Osteocyte (in vitro differentiated cells): ENCODE measurements around the gene RIPK4. TPM values are rescaled to one million over a fixed set of nuclear protein-coding genes. Genes with fewer than 3 reads are reported as not detected.

Source experiments
- DNase-seq: peaks from one replicate; pipeline ENCODE4 v3.0.0; 2021; ENCODE audit warnings: mixed read lengths; ENCODE audit not compliant: unreplicated experiment; ENCODE audit errors: extremely low spot score
- H3K27ac Mint-ChIP-seq: one replicate; pipeline ENCODE4 v1.8.0; 2021; ENCODE audit warnings: mild to moderate bottlenecking, mixed read lengths; ENCODE audit not compliant: unreplicated experiment
- H3K27me3 Mint-ChIP-seq: one replicate; pipeline ENCODE4 v1.8.0; 2021; ENCODE audit warnings: mixed read lengths; ENCODE audit not compliant: unreplicated experiment
- H3K36me3 Mint-ChIP-seq: one replicate; pipeline ENCODE4 v1.8.0; 2021; ENCODE audit warnings: mixed read lengths; ENCODE audit not compliant: unreplicated experiment
- H3K4me1 Mint-ChIP-seq: one replicate; pipeline ENCODE4 v1.8.0; 2021; ENCODE audit warnings: mixed read lengths; ENCODE audit not compliant: unreplicated experiment
- H3K4me3 Mint-ChIP-seq: one replicate; pipeline ENCODE4 v1.8.0; 2021; ENCODE audit warnings: mild to moderate bottlenecking, moderate library complexity, mixed read lengths; ENCODE audit not compliant: unreplicated experiment
- H3K9me3 Mint-ChIP-seq: one replicate; pipeline ENCODE4 v1.8.0; 2021; ENCODE audit warnings: mixed read lengths; ENCODE audit not compliant: unreplicated experiment
- CTCF ChIP-seq: fragments of 200-600 bp; sonication (generic); IDR thresholded peaks from 2 replicates; pipeline ENCODE4 v1.5.0; 2021; ENCODE audit warnings: antibody characterized with exemption, mild to moderate bottlenecking, moderate library complexity
- total RNA-seq: library from RNA; stranded (reverse); gene quantifications from 2 replicates; pipeline ENCODE4 v1.2.1, GENCODE V29; 2021

RIPK4 gene
- total RNA-seq, 1 donor from 2014 or later = 2.4 TPM

GRCh38 chr21:41705546-41706262 is 61.1 kb downstream of the RIPK4 start:
- DNase-seq = no peak
- H3K4me1 Mint-ChIP-seq = no peaks in the 10 kb centered on the region
- H3K27me3 Mint-ChIP-seq = peaks cover 11% of the 10 kb centered on the region
- no peak for TF ChIP-seq CTCF
- H3K27ac Mint-ChIP-seq = no peak overlapping the region
- H3K36me3 Mint-ChIP-seq = no peaks in the 10 kb centered on the region
- no peaks in the 10 kb centered on the region for H3K9me3 Mint-ChIP-seq
- H3K4me3 Mint-ChIP-seq = no peak overlapping the region

GRCh38 chr21:41703857-41704501 is 62.9 kb downstream of the RIPK4 start:
- Mint-ChIP-seq H3K9me3 (no peaks in the 10 kb centered on the region), H3K4me3 (no peak overlapping the region), H3K27me3 (peaks cover 8% of the 10 kb centered on the region), H3K4me1 (no peaks in the 10 kb centered on the region), H3K27ac (no peak overlapping the region), H3K36me3 (no peaks in the 10 kb centered on the region)
- no peak for DNase-seq
- no peak for TF ChIP-seq CTCF

GRCh38 chr21:41701749-41702148 is 65.1 kb downstream of the RIPK4 start:
- H3K27me3 Mint-ChIP-seq = peaks cover 11% of the 10 kb centered on the region
- no peaks in the 10 kb centered on the region for H3K36me3 Mint-ChIP-seq
- no peak overlapping the region for H3K27ac Mint-ChIP-seq
- H3K4me1 Mint-ChIP-seq = no peaks in the 10 kb centered on the region
- TF ChIP-seq CTCF = no peak
- DNase-seq = no peak
- no peaks in the 10 kb centered on the region for H3K9me3 Mint-ChIP-seq
- H3K4me3 Mint-ChIP-seq = no peak overlapping the region

GRCh38 chr21:41699311-41699710 is 67.5 kb downstream of the RIPK4 start:
- H3K9me3 Mint-ChIP-seq = no peaks in the 10 kb centered on the region
- H3K27ac Mint-ChIP-seq = no peak overlapping the region
- H3K27me3 Mint-ChIP-seq = peaks cover 23% of the 10 kb centered on the region
- no peak overlapping the region for H3K4me3 Mint-ChIP-seq
- no peaks in the 10 kb centered on the region for H3K4me1 Mint-ChIP-seq
- TF ChIP-seq CTCF = no peak
- H3K36me3 Mint-ChIP-seq = no peaks in the 10 kb centered on the region
- no peak for DNase-seq

DNA sequence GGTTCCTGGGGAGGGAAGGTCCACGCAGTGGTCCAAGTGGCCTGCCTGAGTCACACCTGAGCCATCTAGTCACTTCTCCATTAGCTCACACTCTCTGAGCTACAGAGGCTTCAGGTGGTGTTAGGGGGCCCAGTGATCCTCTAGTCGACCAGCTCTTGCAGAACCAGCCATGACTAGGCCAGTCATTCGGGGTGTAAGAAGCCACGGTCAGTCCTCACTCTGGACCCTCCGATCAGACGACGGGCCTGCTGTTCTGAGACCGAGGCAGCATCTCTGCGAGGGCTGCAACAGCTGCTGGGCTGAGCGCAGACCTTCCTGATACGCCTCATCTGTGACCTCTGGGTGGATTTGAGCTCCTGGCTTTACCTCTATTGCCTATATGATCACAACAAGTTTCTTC is 68.8 kb downstream of the RIPK4 start:
- DNase-seq = no peak

More for the DNA sequence above, 68.8 kb downstream of the RIPK4 start:
- no peak for TF ChIP-seq CTCF
- no peaks in the 10 kb centered on the region for H3K4me1 Mint-ChIP-seq
- no peak overlapping the region for H3K27ac Mint-ChIP-seq
- no peaks in the 10 kb centered on the region for H3K36me3 Mint-ChIP-seq
- H3K9me3 Mint-ChIP-seq = no peaks in the 10 kb centered on the region
- peaks cover 32% of the 10 kb centered on the region for H3K27me3 Mint-ChIP-seq
- no peak overlapping the region for H3K4me3 Mint-ChIP-seq
